Stimulated activated naive CD4-positive, alpha-beta T cell treated with Interleukin-2 at 50 U/mL for 16 hours (primary cell): Measurements from ENCODE around the gene MAP7D2.
A peak's percentile ranks its signal among the peaks of the same experiment; 100 is the strongest.

Source experiments
- DNase-seq: peaks from one replicate; lab custom pipeline; 2025; lab: John Stamatoyannopoulos, UW

Gene MAP7D2

DNA sequence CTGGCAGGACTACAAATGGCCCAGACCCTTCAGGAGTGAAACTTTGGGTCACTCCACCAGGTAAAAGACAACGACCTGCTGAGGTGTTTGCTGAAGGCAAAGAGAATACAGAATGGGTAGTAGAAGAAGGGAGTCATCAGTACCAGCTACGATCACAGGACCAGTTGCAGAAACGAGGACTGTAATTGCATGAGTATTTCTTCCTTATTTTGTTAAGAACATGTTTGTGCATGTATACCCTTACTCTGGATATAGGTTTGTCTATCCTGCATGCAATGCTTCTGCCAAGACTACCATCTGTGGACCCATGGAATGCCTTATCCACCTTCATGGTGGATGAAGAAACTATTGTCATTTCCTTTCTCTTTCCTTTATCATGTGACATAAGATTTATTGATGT lies 77.7 kb downstream of the MAP7D2 start:
- DNase-seq = no peak

DNA sequence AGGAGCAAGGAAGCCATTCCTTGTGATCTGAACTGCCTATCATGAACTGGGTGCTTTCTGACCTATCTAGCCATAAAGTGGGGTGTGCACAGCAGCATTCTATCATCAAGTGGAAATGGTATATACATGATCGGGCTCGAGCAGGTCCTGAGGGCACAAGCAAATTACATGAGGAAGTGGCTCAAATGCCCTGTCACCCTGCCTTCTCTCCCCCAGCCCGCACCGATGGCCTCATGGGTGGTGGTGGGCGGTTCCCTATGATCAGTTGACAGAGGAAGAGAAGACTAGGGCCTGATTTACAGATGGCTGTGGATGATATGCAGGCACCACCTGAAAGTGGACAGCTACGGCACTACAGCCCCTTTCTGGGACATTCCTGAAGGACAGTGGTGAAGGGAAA lies 79.5 kb downstream of the MAP7D2 start:
- DNase-seq = no peak

DNA sequence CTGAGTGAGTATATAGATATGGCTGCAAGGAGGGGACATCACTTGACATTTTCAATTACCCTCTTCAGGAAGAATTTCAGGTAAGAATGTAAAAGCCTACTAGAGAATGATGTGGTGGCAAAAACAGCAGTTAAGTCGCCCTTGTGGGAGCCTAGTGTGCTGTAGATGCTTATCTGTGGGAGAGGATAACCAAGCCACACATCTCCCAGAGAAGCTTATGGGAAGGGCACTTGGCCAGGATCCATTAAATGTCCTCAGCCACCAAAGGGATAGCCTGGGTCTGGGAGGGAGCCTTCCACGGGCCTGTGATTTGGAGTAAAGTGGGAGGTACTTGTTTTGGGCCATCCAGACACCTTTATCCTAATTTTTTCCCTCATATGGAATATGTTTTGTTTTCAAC lies 84.5 kb downstream of the MAP7D2 start:
- no peak for DNase-seq

DNA sequence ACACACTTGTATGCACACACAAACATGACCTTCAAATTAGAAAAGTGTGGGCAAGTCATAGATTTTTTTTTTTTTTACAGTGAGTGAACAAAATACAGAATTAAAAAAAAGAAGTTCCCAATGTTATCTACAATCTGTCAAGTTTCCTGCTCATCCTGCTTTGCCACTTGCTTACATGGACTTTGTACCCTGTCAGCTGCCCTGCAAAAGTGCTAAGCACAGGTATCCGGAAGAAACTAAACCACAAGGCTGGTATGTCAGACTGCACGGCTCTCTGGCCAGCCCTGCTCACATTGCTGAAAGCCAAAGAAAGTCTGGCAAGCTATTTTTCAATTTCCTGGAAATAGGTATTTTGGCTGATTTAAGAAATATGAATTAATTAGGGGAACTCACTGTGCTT lies 87.0 kb downstream of the MAP7D2 start:
- DNase-seq = no peak

DNA sequence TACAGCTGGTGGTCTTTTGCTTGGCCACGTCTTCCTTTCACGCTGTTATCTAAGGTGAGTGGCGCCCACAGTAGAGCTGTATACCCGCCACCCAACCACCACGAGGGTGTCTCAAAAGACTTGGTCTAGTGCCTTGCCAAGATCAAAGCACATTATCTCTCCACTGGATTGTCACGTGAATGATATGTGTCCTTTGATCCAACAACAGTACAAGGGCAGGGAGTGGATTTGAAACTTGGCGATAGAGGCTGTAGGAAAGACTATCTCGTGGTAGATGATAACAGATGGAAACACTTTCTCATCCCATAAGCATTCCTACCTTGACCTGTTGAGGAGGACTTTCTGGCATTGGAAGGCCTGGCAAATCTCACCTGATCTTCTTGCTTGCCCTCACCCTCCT lies 88.1 kb downstream of the MAP7D2 start:
- DNase-seq = no peak

DNA sequence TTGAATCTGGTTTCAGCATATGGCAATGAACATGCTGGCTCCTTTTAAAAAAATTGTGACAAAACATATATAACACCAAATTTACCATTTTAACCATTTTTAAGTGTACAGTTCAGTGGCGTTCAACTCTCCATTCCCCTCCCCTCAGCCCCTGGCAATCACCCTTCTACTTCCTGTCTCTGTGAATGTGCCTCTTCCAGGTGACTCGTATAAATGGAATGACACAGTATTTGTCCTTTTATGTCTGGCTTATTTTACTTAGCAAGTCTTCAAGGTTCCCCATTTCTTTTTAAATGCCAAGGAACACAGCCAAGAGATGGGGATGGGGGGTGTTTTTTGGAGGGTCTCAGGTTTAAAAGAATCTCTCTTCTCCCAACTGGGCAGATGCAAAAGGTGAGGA lies 90.4 kb downstream of the MAP7D2 start:
- DNase-seq = no peak

DNA sequence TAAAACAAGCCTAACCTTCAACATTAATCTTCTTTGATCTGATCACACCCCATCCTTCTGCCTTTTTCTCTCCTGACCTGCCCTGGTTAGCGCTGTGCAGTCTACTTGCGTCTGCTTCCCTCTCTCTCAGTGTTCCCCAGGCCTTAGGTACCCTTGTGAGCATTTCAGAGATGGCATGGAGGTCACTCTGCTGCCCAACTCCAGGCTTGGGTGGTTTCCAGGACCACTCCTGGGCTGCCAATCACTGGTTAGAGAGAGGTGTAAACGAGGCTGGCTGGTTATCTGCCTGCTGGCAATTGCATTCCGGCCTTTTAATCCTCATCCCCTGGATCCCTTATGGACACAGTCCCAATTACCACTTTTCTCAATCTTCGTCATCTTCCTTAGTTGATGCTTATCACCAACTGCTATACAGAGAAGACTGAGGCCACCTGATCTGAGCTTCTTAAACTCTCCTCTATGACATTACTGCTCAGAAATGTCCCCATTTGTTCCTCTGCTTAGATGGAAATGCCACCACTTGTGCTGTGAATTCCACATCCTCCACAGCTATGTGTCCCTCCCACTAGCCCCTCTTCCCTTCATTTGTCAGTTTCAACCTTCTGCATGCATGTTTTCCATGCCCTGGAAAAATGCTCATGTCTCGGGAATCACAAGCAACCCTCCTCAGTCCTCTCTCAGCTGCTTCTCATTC lies 96.9 kb downstream of the MAP7D2 start:
- no peak for DNase-seq

DNA sequence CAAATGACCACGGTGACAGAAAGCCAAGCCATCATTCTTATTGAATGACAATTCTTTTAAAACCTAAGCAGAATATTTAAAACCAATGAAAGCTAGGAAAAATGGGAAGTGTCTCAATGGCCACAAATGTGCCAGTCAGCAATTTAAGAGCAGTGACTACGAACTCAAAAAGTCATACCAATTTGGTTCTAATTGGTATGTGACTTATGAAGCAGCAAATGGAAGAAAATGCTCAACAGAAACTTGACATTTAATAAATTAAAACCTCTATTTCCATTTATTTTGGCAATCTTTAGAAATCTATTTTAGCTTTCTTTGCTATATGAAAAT lies 100.1 kb downstream of the MAP7D2 start:
- no peak for DNase-seq

DNA sequence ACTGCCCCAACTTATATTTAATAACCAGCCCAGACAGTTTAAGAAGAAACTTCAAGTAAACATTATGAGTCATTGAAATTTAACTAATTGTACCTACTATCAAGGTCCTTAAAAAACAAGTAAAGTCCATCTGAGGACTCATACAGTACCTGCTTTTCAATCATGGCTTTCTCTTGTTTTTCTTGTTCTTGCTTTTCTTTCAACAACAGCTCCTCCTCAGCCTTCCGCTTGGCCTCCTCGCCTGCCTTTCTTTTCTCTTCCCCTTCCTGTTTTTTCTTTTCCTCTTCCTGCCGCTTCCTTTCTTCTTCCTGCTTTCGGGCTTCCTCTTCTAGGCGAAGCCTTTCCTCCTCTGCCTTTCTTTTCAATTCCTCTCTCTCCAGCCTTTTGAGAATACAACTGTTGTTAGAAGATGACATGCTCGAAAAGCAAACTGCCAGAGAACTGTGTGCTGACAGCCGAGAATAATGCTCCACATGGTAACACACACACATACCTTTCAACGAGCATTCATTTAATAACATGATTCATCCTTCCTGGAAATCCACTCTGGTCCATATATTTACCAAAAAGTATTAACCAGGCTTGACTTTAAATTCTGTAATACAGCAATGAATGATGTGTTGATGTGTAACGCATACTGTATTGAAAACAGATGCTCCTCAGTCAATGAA lies 100.6 kb downstream of the MAP7D2 start:
- no peak for DNase-seq

DNA sequence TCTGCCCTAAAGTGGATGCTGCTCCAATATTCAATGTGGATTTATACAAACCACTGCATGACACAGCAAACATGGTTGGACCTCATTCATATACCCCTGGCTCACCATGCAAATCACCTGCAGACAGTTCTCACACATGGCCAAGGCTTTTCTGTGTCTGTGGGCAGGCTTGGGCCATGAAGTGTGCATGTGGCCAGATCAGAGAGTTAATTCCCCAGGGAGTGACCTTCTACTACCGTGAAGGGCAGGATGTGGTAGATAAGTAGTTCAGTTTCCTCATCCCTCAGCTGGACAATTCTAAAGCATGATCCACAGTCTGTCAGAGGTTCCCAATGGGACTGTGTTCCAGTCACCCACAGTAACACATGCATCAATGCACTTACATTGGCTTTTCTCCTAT lies 101.3 kb downstream of the MAP7D2 start:
- no peak for DNase-seq

DNA sequence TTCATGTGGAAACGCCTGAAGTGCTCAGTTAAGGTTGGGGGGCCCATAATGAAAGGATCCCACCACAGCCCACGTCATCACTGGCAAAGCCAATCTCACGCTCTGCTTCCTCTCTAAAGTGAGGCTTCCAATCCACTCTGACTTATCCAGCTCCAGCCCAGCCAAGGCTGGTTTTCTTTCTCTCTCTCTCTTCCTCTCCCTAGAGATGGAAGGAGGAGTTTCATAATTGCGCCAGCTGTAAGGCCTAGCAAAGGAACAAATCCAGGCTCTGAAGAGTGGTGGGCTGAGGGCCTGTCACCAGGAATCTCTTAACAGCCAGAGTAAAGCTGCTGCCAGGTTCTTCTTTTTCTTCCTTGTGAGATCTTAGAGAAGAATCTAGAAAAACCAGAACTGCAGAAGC lies 105.1 kb downstream of the MAP7D2 start:
- DNase-seq = no peak

DNA sequence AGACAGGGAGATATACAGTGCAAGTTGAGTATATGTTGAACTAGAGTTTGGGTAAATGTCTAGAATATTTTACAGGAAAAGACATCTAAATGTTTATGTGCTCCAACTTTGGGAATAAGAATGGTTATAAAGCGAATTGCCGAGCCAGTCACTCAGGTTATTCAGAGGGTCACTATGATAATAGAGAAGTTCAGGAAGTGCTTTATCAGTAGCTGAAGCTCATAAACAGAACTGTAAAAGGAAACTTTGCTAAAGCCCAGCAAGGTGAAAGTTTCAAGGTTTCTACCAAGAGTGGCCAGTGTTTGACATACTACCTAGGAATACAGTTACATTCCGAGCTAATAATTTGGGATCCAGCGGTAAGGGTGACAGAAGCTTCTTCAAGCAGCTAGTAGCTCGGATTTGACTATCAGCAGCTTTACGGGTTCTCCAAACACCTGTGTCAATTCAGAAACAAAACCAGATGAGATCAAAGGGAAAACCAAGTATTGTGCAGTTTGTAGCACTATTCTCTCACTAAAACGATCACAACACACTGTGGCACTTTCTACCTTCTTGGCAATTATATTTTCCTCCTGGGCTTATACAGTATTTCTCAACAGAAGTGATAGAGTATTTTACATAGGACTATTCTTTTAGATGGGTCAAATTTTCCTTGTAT lies 108.6 kb downstream of the MAP7D2 start:
- no peak for DNase-seq

DNA sequence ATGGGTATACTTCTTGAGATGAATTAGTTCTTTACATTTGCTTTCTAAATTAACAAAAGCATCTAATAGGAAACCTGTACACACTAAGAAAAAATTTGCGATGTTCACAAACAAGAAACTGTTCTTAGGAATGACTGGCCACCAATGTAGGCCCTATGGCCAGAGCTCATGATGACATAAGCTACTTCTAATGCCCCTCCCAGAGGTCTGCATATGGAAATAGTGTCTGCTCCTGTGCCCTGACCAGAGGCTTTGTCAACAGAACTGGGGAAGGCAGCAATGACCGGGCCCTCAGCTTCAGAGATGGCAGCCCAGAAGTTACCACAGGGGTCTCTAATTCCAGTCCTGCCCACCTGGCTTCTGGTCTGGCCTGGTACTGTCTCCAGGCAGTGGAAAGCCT lies 110.8 kb downstream of the MAP7D2 start:
- DNase-seq = no peak

DNA sequence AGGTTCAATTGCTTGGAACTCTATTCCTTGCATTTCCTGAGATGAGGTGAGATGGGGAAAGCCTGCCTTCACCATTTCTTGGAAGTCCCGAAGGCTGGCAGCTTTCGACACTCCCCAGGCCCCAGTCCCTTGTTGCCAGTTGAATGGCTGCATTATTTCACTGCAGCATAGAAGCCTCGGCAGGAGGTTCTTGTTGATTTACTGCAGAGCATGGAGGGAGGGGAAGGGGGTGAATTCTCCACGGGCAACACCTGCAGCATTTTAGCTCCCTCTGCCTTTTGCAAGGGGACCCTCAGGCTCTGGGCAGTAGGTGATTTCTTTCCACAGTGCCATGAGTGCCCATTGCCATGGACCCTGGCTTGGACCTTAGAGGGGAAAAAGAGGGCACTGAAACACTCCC lies 115.1 kb downstream of the MAP7D2 start:
- DNase-seq = no peak

DNA sequence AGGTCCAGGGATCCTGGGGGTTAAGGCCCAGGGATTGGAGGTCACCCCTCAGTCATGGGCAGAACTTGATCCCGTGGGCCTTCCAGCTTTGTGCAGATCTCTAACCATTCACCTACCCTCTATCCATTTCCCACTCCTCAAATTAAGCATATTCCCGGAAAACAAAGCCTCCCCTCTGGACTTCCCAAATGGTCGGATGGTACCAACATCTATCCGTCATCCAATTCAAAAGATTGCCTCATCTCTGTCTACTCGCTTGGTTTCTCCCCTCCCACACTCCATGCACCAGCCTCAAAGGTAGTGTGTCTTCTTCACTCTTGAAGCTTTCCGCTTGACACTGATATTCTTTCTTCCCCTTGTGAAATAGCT lies 125.4 kb downstream of the MAP7D2 start:
- DNase-seq = peak; percentile 2

DNA sequence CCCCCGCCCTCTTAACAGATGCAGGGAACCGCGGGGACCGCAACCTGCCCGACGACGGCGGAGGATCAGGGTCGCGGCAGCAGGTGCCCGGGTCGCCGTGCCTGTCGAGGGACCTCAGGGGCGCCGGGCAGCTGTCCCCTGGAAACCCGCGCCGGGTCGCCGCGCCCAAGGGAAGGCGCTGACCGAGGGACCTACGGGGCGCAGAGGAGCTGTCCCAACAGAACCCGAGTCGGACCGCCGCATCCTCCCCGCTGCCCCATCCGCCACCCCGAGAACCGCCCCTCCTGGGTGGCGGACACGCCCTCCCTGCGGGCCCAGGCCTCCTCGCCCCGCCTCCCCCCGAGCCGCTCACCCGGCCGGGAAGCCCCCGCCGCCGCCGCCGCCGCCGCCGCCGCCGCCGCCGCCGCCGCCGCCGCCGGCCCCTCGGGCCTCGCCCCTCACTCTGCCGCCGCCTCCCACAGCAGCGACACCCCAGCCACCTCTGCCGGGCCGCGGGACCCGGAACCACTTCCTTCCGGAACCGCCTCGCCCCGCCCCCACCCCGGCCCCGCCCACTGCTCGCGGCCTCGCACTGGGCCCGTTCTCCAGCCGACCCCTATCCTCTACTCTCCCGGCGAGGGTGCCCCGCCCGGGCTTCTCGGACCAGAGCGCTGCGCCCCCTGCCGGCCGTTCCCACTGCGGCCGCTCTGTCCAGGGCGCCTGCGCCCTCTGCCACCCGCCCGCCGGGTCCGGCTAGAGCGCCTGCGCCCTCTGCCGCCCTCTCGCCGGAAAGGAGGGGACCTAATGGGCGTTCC lies 126.0 kb downstream of the MAP7D2 start, which contains the start of gene BCLAF3:
BCLAF3 (minus strand) TSS at position 506 of the 794 bp plus-strand sequence. CDS start 20,797 bp downstream, outside the sequence.
- DNase-seq = peak; percentile 80

DNA sequence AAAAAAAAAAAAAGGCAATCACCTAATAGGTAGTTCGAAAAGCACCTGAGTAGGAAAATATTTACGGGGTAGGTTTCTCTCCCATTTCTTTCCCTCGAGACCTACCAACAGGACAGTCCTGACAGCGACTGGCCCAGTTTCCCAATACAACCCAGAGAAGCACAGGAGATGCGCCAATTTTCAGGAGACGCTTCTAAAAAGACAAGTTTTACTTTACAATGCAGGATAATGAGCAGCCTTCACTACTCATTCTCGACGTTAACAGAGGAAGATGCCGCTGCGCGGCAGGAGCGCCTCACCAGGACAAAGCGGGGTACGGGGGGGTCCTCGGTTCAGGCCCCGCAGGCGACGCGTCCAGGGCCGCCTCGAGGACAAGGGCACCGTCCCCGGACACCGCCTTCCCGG lies 126.6 kb downstream of the MAP7D2 start:
- DNase-seq = peak; percentile 19

DNA sequence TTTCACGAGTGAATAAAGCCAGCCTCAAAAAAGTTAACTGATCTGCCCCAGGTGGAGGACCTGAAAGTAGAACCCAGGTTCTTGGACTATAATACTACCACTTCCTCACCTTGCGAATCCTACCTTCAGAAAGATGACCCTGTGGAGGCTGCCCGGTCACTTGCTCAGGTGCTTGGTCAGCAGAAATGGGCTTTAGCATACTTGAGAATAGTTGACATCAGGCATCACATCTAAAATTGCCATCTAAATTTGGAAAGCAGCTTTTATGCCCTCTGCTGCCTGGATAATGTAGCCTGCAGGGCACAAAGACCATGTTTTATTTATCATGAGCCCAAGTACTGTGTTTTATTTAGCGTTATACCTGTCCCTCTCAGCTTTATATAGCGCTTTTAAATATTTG lies 128.9 kb downstream of the MAP7D2 start:
- DNase-seq = no peak

DNA sequence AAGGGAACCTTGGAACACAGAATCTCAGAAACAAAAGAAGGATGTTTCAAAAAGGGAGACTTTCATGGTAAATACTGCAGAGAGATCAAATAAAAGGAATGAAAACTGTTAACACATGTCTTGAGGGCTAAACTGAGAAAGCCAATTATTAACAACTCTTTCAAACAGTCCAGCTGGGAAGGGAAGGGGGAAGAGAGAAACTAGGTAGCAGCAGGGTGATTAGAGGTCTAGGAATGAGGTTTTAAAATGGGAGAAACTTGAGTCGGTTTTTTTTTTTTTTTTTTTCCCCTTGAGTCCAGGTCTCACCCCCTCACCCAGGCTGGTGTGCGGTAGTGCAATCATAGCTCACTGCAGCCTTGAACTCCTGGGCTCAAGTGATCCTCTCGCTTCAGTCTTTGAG lies 130.2 kb downstream of the MAP7D2 start:
- DNase-seq = no peak

DNA sequence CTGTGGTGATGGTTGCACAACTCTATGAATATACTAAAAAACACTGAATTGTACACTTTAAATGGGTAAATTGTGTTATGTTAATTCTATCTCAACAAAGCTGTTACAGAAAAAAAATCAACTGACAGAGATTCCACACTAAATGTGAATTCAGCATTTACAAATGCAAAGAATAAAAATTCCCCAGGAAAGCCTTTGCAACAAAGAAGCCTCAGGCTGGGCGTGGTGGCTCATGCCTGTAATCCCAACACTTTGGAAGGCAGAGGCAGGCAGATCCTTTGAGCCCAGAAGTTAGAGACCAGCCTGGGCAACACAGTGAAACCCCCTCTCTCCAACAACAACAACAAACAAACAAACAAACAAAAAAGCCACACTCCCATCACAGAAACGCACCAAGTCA lies 134.8 kb downstream of the MAP7D2 start:
- DNase-seq = no peak

DNA sequence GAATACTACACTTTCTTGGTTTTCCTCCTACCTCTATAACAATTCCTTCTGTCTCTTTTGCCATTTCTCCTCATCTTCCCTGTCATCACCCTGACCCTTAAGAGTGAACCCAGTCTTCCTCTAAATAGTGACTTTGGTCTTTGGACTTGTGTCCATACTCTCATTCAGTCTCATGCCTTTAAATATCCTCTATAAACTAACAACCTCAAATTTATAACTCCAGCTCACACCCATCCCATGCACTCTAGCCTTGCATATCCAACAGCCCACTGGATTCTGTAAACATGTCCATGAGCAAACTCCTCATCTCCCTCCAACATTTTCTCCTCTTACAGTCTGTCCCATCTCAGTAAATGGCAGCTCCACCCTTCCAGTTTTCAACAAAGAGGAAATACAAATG lies 140.9 kb downstream of the MAP7D2 start:
- DNase-seq = no peak

DNA sequence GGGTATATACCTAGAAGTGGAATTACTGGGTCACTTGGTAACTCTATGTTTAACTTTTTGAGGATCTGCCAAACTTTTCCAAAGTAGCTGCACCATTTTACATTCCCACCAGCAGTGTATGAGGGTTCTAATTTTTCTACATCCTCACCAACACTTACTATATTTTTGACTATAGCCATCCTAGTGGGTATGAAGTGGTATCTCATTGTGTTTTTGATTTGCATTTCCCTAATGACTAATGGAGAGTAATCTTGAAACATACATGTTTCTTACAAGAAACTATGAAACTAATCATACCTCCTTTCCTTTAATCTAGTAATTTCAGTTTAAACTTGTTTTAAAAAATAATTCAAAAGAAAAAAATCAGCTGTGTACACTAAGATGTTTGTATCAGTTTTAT lies 143.7 kb downstream of the MAP7D2 start:
- no peak for DNase-seq

DNA sequence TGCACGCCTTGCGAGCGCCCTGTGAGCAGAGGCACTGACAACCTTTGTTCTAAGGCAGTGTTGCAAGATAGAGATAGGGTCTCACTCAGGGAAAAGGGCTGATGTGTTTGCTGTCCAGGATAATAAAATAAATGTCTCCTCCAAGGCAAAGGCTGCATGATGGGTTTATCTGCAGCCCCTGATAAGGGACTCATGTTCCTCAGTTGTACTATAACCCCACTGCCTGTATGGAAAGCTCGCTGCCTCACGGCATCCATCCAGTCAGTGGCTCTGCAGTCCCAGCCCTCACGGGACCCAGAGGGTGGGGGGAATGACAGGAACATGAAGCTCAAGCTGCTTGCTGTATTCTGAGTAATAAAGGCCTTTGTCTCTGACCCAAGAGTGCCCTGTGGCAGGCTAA lies 148.4 kb downstream of the MAP7D2 start:
- no peak for DNase-seq
